Measurements from ENCODE around the gene SETD4. TPM values are rescaled to one million over a fixed set of nuclear protein-coding genes. Genes with fewer than 3 reads are reported as not detected.
A peak's percentile ranks its signal among the peaks of the same experiment; 100 is the strongest.

The SETD4 gene
- total and polyA plus RNA-seq, 2 donors (not counting 1 experiment from before 2014, with no cell fraction given) = 10.7 to 17.2 TPM

DNA sequence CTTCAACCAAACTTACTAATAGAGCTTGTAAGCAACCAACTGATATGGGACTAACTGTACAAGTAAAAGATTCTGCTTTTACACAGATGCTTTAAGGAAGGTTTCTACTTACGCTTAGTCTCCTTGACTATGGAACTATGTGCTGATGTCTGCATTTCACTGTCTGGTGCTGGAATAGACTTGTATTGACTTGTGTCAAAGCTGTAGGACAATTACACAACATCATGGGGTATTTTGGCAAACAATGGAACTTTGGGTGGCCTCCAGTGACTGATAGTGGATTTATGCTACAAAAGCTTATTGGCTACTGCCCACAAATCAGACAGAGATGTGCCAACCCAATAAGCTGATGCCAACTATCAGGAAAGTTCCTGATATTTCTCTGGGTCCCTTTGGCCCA lies 20.1 kb upstream of the SETD4 start:
- Histone ChIP-seq H3K36me3 (ENCODE audit: control insufficient read depth, insufficient read depth, low read length) (no peaks in the 10 kb centered on the region), H3K4me2 (ENCODE audit: extremely low read depth, insufficient read depth, low read length) (no peak overlapping the region), H3K9ac (ENCODE audit: insufficient read depth, low read length) (no peak overlapping the region), H3K27ac (ENCODE audit: insufficient read depth, low read length) (no peak overlapping the region), H3K9me3 (ENCODE audit: control insufficient read depth, insufficient read depth, low read depth, low read length) (no peaks in the 10 kb centered on the region), H2AFZ (ENCODE audit: low read length) (no peak overlapping the region), H3K4me1 (ENCODE audit: control insufficient read depth, extremely low read depth, insufficient read depth, low read length) (no peaks in the 10 kb centered on the region), H3K27me3 (ENCODE audit: control insufficient read depth, insufficient read depth, low read length) (no peaks in the 10 kb centered on the region), H3K4me3 (replicated peaks in 1 of 4; ENCODE audit: control extremely low read depth in 1 of 4, insufficient read depth in 1 of 4, low read depth in 3 of 4, low read length in 4 of 4) (no peak overlapping the region), H4K20me1 (ENCODE audit: control insufficient read depth, extremely low read depth, insufficient read depth, low read length) (no peaks in the 10 kb centered on the region), H3K79me2 (ENCODE audit: control insufficient read depth, insufficient read depth, low read length) (no peaks in the 10 kb centered on the region)
- TF ChIP-seq, protein P1, sequence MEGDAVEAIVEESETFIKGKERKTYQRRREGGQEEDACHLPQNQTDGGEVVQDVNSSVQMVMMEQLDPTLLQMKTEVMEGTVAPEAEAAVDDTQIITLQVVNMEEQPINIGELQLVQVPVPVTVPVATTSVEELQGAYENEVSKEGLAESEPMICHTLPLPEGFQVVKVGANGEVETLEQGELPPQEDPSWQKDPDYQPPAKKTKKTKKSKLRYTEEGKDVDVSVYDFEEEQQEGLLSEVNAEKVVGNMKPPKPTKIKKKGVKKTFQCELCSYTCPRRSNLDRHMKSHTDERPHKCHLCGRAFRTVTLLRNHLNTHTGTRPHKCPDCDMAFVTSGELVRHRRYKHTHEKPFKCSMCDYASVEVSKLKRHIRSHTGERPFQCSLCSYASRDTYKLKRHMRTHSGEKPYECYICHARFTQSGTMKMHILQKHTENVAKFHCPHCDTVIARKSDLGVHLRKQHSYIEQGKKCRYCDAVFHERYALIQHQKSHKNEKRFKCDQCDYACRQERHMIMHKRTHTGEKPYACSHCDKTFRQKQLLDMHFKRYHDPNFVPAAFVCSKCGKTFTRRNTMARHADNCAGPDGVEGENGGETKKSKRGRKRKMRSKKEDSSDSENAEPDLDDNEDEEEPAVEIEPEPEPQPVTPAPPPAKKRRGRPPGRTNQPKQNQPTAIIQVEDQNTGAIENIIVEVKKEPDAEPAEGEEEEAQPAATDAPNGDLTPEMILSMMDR (conservative IDR thresholded peaks at IDR 0.05 in 1 of 2, IDR thresholded peaks at IDR 0.05 in 1 of 2; ENCODE audit: low read depth in 1 of 2, low read length in 2 of 2) = no peak
- no peak for TF ChIP-seq EZH2 (IDR thresholded peaks at IDR 0.05; ENCODE audit: low read length, missing control alignments)
- DNase-seq (ENCODE audit: low read depth in 2 of 2) = no peak

DNA sequence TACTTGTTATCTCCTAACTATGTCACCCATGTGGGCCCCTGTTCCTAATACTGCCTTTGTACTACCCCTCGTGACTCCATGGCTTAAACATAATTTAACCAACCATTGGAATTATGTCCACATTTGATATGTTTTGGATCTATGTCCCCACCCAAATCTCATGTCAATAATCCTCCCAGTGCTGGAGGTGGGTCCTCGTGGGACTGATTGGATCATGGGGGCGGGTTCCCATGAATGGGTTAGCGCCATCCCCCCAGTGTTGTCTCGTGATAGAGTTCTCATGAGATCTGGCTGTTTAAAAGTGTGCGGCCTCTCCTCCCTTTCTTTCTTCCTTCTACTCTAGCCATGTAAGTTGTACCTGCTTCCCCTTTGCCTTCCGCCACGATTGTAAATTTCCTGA lies 19.3 kb upstream of the SETD4 start:
- Histone ChIP-seq H3K79me2 (ENCODE audit: control insufficient read depth, insufficient read depth, low read length) (no peaks in the 10 kb centered on the region), H4K20me1 (ENCODE audit: control insufficient read depth, extremely low read depth, insufficient read depth, low read length) (no peaks in the 10 kb centered on the region), H3K4me3 (replicated peaks in 1 of 4; ENCODE audit: control extremely low read depth in 1 of 4, insufficient read depth in 1 of 4, low read depth in 3 of 4, low read length in 4 of 4) (no peak overlapping the region), H2AFZ (ENCODE audit: low read length) (no peak overlapping the region), H3K9me3 (ENCODE audit: control insufficient read depth, insufficient read depth, low read depth, low read length) (no peaks in the 10 kb centered on the region), H3K9ac (ENCODE audit: insufficient read depth, low read length) (no peak overlapping the region), H3K36me3 (ENCODE audit: control insufficient read depth, insufficient read depth, low read length) (no peaks in the 10 kb centered on the region), H3K4me2 (ENCODE audit: extremely low read depth, insufficient read depth, low read length) (no peak overlapping the region), H3K4me1 (ENCODE audit: control insufficient read depth, extremely low read depth, insufficient read depth, low read length) (no peaks in the 10 kb centered on the region), H3K27me3 (ENCODE audit: control insufficient read depth, insufficient read depth, low read length) (no peaks in the 10 kb centered on the region), H3K27ac (ENCODE audit: insufficient read depth, low read length) (no peak overlapping the region)
- DNase-seq (ENCODE audit: low read depth in 2 of 2) = no peak
- TF ChIP-seq, protein P1 (conservative IDR thresholded peaks at IDR 0.05 in 1 of 2, IDR thresholded peaks at IDR 0.05 in 1 of 2; ENCODE audit: low read depth in 1 of 2, low read length in 2 of 2) = no peak
- no peak for TF ChIP-seq EZH2 (IDR thresholded peaks at IDR 0.05; ENCODE audit: low read length, missing control alignments)

- no peak overlapping the region for H3K4me2 ChIP-seq (ENCODE audit: extremely low read depth, insufficient read depth, low read length)
- H3K9ac ChIP-seq (ENCODE audit: insufficient read depth, low read length) = no peak overlapping the region
- no peak overlapping the region for H3K27ac ChIP-seq (ENCODE audit: insufficient read depth, low read length)
- H3K27me3 ChIP-seq (ENCODE audit: control insufficient read depth, insufficient read depth, low read length) = no peaks in the 10 kb centered on the region
- no peaks in the 10 kb centered on the region for H3K36me3 ChIP-seq (ENCODE audit: control insufficient read depth, insufficient read depth, low read length)
- DNase-seq (ENCODE audit: low read depth in 2 of 2) = peak in 1 of 2 donors; percentile 6
- H3K4me3 ChIP-seq (replicated peaks in 1 of 4; ENCODE audit: control extremely low read depth in 1 of 4, insufficient read depth in 1 of 4, low read depth in 3 of 4, low read length in 4 of 4) = no peak overlapping the region
- no peak for TF ChIP-seq EZH2 (IDR thresholded peaks at IDR 0.05; ENCODE audit: low read length, missing control alignments)
- TF ChIP-seq, protein P1 (conservative IDR thresholded peaks at IDR 0.05 in 1 of 2, IDR thresholded peaks at IDR 0.05 in 1 of 2; ENCODE audit: low read depth in 1 of 2, low read length in 2 of 2) = no peak
- no peaks in the 10 kb centered on the region for H3K4me1 ChIP-seq (ENCODE audit: control insufficient read depth, extremely low read depth, insufficient read depth, low read length)
- H3K79me2 ChIP-seq (ENCODE audit: control insufficient read depth, insufficient read depth, low read length) = no peaks in the 10 kb centered on the region
- H4K20me1 ChIP-seq (ENCODE audit: control insufficient read depth, extremely low read depth, insufficient read depth, low read length) = no peaks in the 10 kb centered on the region
- H2AFZ ChIP-seq (ENCODE audit: low read length) = peak overlapping the region; percentile 57
- no peaks in the 10 kb centered on the region for H3K9me3 ChIP-seq (ENCODE audit: control insufficient read depth, insufficient read depth, low read depth, low read length)
These were observed 18.8 kb upstream of the SETD4 start for GRCh38 chr21:36079010-36079649.
